NCI-H146 treated with DMSO at 0.1 percent for 48 hours (cell line): ENCODE results near the gene MYH14.

Experiments used
- DNase-seq: peaks from one replicate; lab custom pipeline; 2025; ENCODE audit not compliant: unreplicated experiment; lab: John Stamatoyannopoulos, UW

The MYH14 gene

DNA sequence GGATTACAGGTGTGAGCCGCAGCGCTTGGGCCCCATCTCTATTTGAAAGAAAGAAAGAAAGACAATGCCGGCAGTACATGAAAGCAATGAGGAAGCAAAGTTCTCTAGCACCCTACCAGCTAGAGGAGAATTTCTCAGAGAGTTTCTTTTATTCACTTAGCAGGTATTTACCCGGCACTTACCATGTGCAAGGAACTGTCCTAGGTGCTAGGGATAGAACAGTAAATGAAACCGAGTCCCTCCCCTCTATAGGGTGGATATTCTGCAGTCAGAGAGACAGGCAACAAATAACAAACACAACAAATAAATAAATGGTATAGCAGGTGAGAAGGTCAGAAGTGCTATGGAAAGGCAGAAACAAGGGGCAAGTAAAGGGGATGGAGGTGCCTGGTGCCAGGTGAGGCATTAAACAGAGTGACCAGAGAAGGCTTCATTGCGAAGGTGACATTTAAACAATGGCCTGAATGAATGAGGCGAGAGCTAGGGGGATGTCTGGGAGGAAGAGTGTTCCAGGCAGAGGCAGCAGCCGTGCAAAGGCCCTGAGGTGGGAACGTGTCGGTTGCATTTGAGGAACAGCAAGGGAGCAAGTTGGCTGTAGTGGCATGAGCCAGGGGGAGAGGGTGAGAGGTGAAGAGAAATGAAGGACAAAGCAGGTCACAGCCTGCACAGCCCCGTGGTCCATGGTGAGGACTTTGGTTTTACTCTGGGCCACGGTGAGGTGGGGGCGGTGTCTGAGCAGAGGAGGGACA is 10.8 kb upstream of the MYH14 start:
- DNase-seq, result no peak

GRCh38 chr19:50195224-50195623 is 8.2 kb upstream of the MYH14 start:
- no peak for DNase-seq

- no peak for DNase-seq
Observed at GRCh38 chr19:50196322-50196932, 7.0 kb upstream of the MYH14 start.

DNA sequence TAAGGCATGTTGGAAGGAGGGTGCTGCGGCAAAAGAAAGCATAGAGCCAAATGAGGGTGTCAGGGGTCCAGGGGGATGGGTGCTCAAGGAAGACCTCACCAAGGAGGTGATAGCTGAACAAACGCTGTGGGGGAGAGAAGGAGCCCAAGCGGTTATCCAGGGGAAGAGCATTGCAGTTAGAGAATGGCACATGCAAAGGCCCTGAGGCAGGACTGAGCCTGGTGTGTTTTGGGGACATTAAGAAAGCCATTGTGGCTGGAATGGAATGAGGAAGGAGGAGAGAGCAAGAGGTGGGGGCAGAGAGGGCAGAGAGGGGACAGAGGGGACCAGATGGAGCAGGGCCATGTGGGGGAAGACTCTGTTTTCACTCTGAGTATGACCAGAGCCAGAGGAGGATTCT is 6.1 kb upstream of the MYH14 start:
- DNase-seq, result no peak

DNA sequence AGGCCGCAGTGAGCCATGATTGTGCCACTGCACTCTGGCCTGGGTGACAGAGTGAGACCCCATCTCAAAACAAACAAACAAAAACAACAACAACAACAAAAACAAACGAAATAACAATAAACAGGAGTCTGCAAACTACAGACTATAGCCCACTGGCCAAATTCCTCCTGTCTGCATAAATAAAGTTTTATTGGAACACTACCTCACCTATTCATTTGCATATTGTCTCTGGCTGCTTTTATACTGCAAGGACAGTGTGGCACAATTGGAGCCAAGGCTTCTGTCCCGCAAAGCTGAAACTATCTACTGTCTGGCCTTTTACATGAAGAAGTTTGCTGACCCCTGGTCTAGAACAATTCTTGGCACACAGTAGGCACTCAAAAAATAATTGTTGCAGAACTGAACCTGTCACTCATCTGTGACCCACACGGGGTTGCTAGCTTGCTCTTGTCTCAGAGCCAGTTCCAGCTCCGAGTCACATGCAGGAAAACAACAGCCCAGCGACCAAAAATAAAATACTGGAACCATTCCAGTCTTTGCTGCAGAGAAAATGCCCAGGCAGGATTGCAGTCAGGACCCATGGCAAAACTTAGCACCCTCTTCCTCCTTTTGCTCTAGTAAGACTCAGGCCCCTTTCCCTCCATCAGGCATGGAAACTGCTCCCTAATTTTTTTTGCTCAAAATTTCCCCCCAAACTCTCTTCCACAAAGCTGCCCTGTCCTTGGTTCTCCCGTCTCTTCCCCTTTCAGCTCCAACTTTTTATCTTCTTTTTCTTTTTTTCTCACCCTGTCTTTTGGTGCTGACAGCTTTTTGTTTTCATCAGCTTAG is 4.8 kb upstream of the MYH14 start:
- no peak for DNase-seq

DNA sequence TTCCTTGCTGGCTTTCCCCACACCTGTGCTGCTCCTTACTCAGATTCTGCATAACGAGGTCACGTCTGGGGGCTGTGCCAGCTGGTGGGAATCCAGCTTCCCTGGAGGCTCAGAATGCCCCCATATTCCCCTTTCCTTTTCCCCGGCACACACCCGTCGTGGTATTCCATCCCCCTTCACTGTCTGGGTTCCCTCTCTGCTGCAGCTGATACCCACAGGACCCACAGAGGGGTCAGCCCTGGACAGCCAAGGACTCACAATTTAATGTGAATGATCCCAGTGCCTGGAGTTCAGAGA is 4.2 kb upstream of the MYH14 start:
- DNase-seq, result no peak

DNA sequence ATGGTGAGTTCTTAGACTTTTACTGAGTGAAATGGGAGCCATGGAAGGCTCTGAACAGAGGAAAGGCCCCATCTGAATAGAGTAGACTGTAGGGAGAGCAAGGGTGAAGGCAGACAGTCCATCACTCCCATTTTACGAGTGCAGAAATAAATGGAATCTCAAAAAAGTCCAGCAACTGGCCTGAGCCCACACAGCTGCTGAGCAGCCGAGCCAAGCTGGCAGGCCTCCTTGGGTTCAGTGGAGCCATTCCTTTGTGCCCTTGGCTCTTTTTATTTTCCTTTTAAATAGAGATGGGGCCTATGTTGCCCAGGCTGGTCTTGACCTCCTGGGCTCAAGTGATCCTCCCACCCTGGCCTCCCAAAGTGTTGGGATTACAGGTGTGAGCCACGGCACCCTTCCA is 1.0 kb upstream of the MYH14 start:
- DNase-seq, result no peak

- no peak for DNase-seq
Observed at GRCh38 chr19:50202962-50203280, 501 bp upstream of the MYH14 start.

DNA sequence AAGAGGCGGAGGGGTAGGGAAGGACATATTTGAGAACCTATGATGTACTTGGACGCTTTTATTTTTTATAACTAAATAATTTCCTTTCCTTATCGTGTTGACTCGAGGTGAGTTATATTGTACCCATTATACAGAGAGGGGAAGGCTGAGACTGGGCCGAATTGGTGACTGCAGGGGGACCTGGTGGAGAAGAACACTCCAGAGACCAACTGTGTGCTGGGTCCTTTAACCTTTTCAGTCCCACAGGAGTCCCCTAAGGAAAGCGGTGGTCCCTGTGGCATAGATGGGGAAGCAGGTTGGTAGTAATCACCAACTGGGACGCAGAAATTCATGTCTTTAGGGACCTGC is 633 bp downstream of the MYH14 start:
- DNase-seq, result no peak

DNA sequence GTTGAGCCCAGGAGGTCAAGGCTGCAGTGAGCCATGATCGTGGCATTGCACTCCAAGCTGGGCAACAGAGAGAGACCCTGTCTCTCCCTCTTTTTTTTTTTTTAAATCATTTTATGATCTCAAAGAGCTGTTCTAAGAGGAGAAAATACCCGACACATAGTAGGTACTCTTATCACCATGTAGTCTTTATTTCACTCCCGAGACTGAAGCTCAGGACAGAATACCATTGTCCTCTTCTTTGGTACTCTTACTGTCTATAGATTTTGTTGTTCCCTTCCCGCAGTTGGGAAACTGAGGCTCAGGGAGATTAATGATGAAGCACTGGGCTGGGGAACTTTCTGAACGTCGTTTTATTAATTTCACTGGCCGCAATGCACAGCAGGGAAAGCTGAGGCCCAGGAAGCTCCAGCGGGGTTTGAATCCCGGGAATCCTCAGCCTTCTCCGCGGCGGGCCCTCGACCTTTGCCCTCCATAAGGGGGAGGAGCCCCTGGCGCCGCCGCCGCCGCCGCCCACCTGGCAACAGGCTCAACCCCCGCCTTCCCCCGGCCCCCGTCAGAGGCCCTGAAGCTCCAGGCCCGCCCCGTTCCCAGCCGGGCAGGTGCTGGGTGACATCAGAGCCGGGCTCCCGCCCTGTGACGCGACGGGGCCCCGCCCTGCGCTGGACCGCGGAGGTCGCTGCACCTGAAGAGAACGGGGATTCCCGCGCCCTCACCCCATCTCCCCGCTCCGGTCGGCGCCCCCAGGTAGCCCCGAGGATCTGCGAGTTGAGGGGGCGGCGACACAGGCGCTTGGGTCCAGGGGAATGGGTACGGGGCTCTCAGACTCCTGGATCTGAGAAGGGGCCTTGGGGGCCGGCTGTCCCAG is 1.6 kb downstream of the MYH14 start:
- peak; percentile 81 for DNase-seq

GRCh38 chr19:50205681-50206138 is 2.3 kb downstream of the MYH14 start:
- peak; percentile 92 for DNase-seq

DNA sequence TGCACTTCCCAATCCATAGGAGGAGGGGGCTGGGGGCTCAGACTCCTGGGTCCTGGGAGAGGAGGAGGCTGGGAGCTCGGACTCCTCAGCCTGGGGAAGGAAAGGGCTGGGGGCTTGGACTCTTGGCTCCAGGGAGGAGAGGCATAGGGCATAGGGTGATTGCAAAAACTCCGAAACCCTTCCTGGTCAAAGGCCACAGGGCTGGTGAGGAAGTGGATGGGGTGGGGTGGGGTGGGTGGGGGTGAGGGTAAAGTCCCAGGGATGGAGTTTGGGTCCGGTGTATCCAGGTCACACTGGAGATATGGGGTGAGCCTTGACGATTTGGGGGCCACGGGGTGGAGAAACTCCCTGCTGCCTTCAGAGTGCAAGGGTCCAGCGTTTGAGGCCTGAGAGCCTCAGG is 2.8 kb downstream of the MYH14 start:
- DNase-seq, result no peak

DNA sequence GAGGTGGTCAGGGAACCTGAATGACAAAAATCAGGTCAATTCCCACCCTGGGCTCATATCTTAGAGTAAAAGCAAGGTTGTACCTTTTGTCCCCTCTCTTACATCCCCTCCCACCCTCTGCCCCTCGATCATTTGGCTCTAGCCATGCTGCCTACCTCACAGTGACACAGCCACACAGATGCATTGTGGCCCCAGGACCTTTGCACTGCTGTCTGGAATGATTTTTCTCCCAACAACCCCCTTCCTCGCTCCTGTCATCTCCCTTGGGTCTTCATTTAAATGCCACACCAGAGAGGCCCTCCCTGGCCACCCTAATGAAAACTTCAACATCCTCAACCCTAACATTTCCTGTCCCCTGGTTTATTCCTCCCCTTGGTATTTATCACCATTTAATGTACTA is 4.3 kb downstream of the MYH14 start:
- DNase-seq, result no peak

GRCh38 chr19:50209131-50209530 is 5.7 kb downstream of the MYH14 start:
- DNase-seq, result no peak

GRCh38 chr19:50210425-50210824 is 7.0 kb downstream of the MYH14 start:
- no peak for DNase-seq

DNA sequence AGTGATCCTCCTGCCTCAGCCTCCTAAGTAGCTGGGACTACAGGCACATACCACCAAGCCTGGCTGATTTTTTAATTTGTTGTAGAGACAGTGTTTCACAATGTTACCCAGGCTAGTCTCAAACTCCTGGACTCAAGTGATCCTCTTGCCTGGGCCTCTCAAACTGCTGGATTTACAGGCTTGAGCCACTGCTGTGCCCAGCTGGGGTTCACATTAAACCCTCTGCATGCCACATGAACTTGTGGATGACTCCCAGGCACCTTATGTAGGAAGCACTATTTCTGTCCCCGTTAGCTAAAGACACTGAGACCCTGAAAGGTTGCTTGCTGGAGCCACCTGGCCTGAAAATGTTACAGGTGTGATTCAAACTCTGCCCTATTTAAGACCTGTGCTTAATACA is 10.5 kb downstream of the MYH14 start:
- DNase-seq, result no peak

DNA sequence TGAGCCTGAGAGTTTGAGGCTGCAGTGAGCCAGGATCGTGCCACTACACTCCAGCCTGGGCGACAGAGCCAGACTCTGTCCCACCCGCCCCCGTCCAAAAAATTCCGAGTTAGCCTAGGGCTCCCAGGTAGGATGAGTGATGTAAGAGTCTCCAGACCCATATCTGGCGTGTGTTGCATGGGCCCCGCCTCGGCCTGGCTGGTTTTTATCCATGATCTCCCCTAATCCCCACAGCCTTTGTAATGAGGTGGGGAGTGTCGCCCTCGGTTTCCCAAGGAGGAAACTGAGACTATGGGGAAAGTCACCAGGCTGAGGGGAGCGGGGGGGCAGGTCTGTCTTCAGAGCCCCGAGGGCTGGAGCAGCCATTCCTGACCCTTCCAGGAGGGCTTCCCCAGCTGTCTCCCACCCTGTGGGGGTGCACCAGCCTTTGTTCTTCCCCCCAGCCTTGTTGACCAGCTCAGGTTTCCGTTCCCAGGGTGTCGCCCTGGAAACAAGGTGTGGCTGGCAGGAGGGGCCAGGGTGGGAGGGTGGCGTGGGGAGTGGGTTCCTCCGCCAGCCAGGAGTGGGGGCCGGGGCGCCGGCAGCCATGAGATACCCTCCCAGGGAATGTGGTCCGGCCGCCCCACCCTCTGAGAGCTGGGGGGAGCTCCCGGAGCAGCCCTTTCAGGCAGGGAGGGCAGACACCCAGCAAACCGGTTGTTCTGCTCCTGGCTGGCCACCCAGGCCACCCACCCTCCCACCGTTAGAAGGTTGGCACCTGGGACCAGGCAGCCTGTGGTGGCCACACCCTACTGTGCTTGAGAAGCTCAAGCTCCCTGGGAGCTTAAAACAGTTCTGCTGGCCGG is 11.5 kb downstream of the MYH14 start:
- peak; percentile 42 for DNase-seq

- no peak for DNase-seq
Observed at GRCh38 chr19:50215820-50216219, 12.4 kb downstream of the MYH14 start.

- no peak for DNase-seq
Observed at GRCh38 chr19:50221087-50221486, 17.7 kb downstream of the MYH14 start.

GRCh38 chr19:50222691-50223438 is 19.4 kb downstream of the MYH14 start:
- DNase-seq, result no peak
